ENCODE data around the gene OSCP1. TPM values are rescaled to one million over a fixed set of nuclear protein-coding genes. Genes with fewer than 3 reads are reported as not detected.
A peak's percentile ranks its signal among the peaks of the same experiment; 100 is the strongest.

OSCP1 gene
- total RNA-seq, 1 experiment from 2014 or later = 5.7 TPM

DNA sequence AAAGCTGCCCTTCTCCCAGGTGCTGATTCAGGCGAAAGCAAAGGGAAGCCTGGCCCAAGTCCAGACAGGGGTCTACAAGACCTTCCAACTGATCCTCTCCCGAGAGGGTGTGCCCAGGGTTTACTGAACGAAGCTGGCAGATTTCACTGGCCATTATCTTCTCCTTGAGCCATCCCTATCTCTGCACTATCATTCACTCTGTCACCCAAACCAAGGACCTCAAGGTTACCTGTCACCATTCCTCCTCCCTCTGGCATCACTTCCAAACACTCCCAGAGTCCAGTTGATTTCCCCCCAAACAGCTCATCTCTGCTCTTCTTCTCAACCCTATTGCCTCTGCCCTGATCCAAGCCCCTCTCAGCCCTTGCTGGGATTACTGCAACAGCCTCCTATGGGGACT lies 69.5 kb downstream of the OSCP1 start:
- Histone ChIP-seq H3K27me3 (replicated peaks; ENCODE audit: insufficient read depth, low read depth, low read length, poor library complexity) (no peaks in the 10 kb centered on the region), H3K9me3 (ENCODE audit: low read depth, low read length, poor library complexity, severe bottlenecking) (no peaks in the 10 kb centered on the region), H3K27ac (ENCODE audit: low read depth, low read length, poor library complexity, severe bottlenecking) (peak overlapping the region; percentile 71), H3K36me3 (ENCODE audit: insufficient read depth, low read length, poor library complexity, severe bottlenecking) (no peaks in the 10 kb centered on the region), H3K4me3 (ENCODE audit: low read depth, low read length, poor library complexity, severe bottlenecking) (no peak overlapping the region), H3K4me1 (ENCODE audit: insufficient read depth, low read length, poor library complexity, severe bottlenecking) (peaks cover 36% of the 10 kb centered on the region)
- no TSS peak for BruUV-seq (replicated peaks)
- ChIA-PET POLR2A (ENCODE audit: low non-redundant PET) (no interaction called here), CTCF (no interaction called here)
- intact Hi-C loops (cut with micrococcal nuclease; ENCODE audit: unreplicated experiment) = no loop called here
- no peak for DNase-seq (ENCODE audit: low spot score)
- TF ChIP-seq, protein P1, sequence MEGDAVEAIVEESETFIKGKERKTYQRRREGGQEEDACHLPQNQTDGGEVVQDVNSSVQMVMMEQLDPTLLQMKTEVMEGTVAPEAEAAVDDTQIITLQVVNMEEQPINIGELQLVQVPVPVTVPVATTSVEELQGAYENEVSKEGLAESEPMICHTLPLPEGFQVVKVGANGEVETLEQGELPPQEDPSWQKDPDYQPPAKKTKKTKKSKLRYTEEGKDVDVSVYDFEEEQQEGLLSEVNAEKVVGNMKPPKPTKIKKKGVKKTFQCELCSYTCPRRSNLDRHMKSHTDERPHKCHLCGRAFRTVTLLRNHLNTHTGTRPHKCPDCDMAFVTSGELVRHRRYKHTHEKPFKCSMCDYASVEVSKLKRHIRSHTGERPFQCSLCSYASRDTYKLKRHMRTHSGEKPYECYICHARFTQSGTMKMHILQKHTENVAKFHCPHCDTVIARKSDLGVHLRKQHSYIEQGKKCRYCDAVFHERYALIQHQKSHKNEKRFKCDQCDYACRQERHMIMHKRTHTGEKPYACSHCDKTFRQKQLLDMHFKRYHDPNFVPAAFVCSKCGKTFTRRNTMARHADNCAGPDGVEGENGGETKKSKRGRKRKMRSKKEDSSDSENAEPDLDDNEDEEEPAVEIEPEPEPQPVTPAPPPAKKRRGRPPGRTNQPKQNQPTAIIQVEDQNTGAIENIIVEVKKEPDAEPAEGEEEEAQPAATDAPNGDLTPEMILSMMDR (conservative IDR thresholded peaks at IDR 0.05; ENCODE audit: low read depth, low read length) = no peak
- no peak for TF ChIP-seq EZH2 (IDR thresholded peaks at IDR 0.05; ENCODE audit: borderline replicate concordance, low read depth, low read length, poor library complexity, severe bottlenecking)

GRCh38 chr1:36380143-36380619 lies 70.1 kb downstream of the OSCP1 start:
- peaks cover 42% of the 10 kb centered on the region for H3K4me1 ChIP-seq (ENCODE audit: insufficient read depth, low read length, poor library complexity, severe bottlenecking)
- H3K9me3 ChIP-seq (ENCODE audit: low read depth, low read length, poor library complexity, severe bottlenecking) = no peaks in the 10 kb centered on the region
- CTCF ChIA-PET = no interaction called here
- POLR2A ChIA-PET (ENCODE audit: low non-redundant PET) = no interaction called here
- no TSS peak for BruUV-seq (replicated peaks)
- intact Hi-C loops (cut with micrococcal nuclease; ENCODE audit: unreplicated experiment) = no loop called here
- DNase-seq (ENCODE audit: low spot score) = no peak
- H3K36me3 ChIP-seq (ENCODE audit: insufficient read depth, low read length, poor library complexity, severe bottlenecking) = no peaks in the 10 kb centered on the region
- no peak overlapping the region for H3K4me3 ChIP-seq (ENCODE audit: low read depth, low read length, poor library complexity, severe bottlenecking)
- TF ChIP-seq, protein P1 (conservative IDR thresholded peaks at IDR 0.05; ENCODE audit: low read depth, low read length) = no peak
- no peak for TF ChIP-seq EZH2 (IDR thresholded peaks at IDR 0.05; ENCODE audit: borderline replicate concordance, low read depth, low read length, poor library complexity, severe bottlenecking)
- H3K27ac ChIP-seq (ENCODE audit: low read depth, low read length, poor library complexity, severe bottlenecking) = peak overlapping the region; percentile 71
- H3K27me3 ChIP-seq (replicated peaks; ENCODE audit: insufficient read depth, low read depth, low read length, poor library complexity) = no peaks in the 10 kb centered on the region

DNA sequence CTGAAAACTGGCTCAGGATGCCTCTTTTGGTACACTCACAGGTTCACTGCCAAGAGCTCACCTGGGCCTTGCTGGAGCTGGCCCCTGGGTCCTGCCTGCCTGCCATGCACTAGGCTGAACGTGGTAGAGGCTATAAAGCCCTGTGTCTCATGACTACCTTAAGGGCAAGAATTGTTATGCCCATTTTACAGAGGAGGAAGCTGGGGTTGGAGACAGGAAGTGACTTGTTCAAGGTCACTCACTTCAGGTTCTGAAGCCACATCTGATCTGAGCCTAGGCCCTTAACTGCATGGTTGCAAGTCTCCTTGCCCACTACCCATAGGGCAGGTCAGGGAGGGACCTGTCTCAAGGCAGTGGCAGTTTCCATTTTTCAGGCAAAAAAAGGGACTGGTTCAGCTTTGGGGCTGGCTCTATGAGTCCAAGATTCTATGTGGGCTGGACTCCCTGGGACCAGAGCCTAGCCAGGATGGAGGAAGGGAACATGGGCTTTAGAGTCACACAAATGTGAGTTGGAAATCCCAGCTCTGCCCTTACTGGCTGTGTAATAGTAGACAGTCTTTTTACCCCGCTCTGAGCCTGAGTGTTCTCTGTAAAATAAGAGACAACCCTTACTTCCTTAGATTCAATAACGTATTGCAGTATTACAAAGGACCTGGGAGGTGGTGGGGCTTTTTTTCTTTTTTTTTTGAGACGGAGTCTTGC lies 72.3 kb downstream of the OSCP1 start:
- H3K27ac ChIP-seq (ENCODE audit: low read depth, low read length, poor library complexity, severe bottlenecking) = peak overlapping the region; percentile 67
- ChIA-PET POLR2A (ENCODE audit: low non-redundant PET) (interaction anchor here (0.5 to 0.6 kb wide), 2 partner anchors 28 to 52 kb away, joined by 3 to 4 read pairs; no protein-coding TSS in a partner anchor), CTCF (no interaction called here)
- peaks cover 49% of the 10 kb centered on the region for H3K4me1 ChIP-seq (ENCODE audit: insufficient read depth, low read length, poor library complexity, severe bottlenecking)
- no peaks in the 10 kb centered on the region for H3K9me3 ChIP-seq (ENCODE audit: low read depth, low read length, poor library complexity, severe bottlenecking)
- no peak for TF ChIP-seq EZH2 (IDR thresholded peaks at IDR 0.05; ENCODE audit: borderline replicate concordance, low read depth, low read length, poor library complexity, severe bottlenecking)
- TF ChIP-seq, protein P1 (conservative IDR thresholded peaks at IDR 0.05; ENCODE audit: low read depth, low read length) = no peak
- intact Hi-C loops (cut with micrococcal nuclease; ENCODE audit: unreplicated experiment) = no loop called here
- no TSS peak for BruUV-seq (replicated peaks)
- no peak for DNase-seq (ENCODE audit: low spot score)
- no peaks in the 10 kb centered on the region for H3K27me3 ChIP-seq (replicated peaks; ENCODE audit: insufficient read depth, low read depth, low read length, poor library complexity)
- no peak overlapping the region for H3K4me3 ChIP-seq (ENCODE audit: low read depth, low read length, poor library complexity, severe bottlenecking)
- H3K36me3 ChIP-seq (ENCODE audit: insufficient read depth, low read length, poor library complexity, severe bottlenecking) = no peaks in the 10 kb centered on the region
